C4-2B (cell line): ENCODE measurements around the gene NCOR2.

Experiments
- H3K27ac ChIP-seq: fragments of 450-650 bp; 2 replicates; pipeline ENCODE4 v1.5.1; 2017
- ZFX ChIP-seq: fragments of 450-650 bp; IDR thresholded peaks from 2 replicates; pipeline ENCODE4 v1.6.1; 2017
- TF ChIP-seq, protein P1 (sequence below): fragments of 450-650 bp; conservative IDR thresholded peaks from 2 replicates; pipeline ENCODE4 v1.5.1; 2017; ENCODE audit warnings: mild to moderate bottlenecking

The NCOR2 gene

GRCh38 chr12:124520907-124521306 is 46.5 kb downstream of the NCOR2 start:
- H3K27ac ChIP-seq, result peak overlapping the region; percentile 94
- TF ChIP-seq, protein P1, sequence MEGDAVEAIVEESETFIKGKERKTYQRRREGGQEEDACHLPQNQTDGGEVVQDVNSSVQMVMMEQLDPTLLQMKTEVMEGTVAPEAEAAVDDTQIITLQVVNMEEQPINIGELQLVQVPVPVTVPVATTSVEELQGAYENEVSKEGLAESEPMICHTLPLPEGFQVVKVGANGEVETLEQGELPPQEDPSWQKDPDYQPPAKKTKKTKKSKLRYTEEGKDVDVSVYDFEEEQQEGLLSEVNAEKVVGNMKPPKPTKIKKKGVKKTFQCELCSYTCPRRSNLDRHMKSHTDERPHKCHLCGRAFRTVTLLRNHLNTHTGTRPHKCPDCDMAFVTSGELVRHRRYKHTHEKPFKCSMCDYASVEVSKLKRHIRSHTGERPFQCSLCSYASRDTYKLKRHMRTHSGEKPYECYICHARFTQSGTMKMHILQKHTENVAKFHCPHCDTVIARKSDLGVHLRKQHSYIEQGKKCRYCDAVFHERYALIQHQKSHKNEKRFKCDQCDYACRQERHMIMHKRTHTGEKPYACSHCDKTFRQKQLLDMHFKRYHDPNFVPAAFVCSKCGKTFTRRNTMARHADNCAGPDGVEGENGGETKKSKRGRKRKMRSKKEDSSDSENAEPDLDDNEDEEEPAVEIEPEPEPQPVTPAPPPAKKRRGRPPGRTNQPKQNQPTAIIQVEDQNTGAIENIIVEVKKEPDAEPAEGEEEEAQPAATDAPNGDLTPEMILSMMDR, result no peak
- TF ChIP-seq ZFX, result no peak

- peak overlapping the region; percentile 94 for H3K27ac ChIP-seq
- TF ChIP-seq ZFX, result no peak
- TF ChIP-seq, protein P1, result no peak
Observed at GRCh38 chr12:124520265-124520701, 47.1 kb downstream of the NCOR2 start.

GRCh38 chr12:124519746-124520145 is 47.7 kb downstream of the NCOR2 start:
- H3K27ac ChIP-seq, result peak overlapping the region; percentile 94

GRCh38 chr12:124518051-124518932 is 49.1 kb downstream of the NCOR2 start:
- TF ChIP-seq, protein P1, result no peak
- peak; percentile 38; the same call in 1 of the 2 replicates for TF ChIP-seq ZFX
- peak overlapping the region; percentile 94 for H3K27ac ChIP-seq

More at GRCh38 chr12:124519746-124520145, 47.7 kb downstream of the NCOR2 start:
- TF ChIP-seq, protein P1, result no peak
- TF ChIP-seq ZFX, result no peak
